GM21515 (cell line): ENCODE data around the gene SCO2.
A peak's percentile ranks its signal among the peaks of the same experiment; 100 is the strongest.

Experiments
- ATAC-seq: cut with Tn5 transposase; IDR thresholded peaks from one replicate; pipeline ENCODE4 v1.9.1; 2021; ENCODE audit not compliant: unreplicated experiment

SCO2 gene

DNA sequence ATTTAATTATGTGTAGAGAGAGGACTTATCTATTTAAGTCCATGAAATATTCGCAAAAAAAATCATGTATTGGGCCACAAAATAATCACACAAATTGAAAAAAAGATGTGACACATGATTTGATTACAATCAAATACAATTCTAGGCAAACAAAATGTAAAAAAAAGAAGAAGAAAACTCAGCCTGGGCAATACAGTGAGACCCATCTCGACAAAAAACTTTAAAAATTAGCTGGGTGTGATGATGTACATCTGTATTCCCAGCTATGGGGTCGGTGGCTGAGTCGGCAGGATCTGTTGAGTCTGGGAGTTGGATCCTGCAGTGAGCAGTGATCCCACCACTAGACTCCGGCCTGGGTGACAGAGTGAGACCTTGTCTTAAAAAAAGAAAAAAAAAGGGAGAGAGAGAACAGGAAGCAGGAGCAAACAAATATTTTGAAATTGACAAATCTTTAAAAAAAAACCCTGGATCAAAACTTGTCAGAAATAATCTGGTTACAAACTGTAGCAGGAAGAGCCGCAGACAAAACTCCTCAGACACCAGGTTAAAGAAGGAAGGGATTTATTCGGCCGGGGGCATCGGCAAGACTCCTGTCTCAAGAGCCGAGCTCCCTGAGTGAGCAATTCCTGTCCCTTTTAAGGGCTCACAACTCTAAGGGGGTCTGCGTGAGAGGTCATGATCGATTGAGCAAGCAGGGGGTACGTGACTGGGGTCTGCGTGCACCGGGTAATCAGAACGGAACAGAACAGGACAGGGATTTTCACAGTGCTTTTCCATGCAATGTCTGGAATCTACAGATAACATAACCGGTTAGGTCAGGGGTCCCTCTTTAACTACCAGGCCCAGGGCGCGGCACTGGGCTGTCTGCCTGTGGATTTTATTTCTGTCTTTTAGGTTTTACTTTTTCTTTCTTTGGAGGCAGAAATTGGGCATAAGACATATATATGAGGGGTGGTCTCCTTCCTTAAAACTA, 7.7 kb upstream of the SCO2 start:
- no peak for ATAC-seq

DNA sequence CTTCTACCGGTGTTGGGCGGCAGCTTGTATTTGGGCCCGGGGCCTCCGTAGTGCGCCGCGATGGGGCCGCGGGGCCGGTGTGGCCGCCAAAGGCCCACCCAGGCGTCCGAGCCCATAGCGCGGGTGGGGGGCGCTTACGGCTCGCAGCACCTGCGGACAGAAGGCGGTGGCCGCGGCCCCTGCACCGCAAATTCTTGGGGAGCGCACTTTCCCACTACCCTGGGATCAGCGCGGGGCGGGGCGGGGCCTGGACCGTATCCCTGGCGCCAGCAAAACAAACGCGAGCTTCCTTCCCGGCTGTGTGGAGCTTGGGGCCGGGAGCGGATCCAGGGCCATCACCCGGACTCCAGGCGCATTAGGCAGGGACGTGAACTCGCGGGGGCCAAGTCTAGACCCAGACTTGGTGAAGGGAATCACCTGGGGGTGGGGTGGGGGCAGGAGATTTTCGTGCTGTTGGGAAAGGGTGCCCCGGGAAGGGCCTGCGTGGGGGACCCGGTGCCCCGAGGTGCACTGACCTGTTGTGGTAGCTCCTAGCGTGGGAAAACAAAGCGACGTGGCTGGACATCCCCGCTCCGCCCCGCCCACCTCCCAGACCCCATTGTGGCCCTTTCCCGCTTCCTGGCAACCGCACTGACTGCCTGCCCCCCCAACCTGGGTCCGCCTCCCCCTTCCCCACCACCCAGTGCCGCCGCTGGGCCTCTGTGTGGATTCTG, 6.7 kb upstream of the SCO2 start:
- no peak for ATAC-seq

DNA sequence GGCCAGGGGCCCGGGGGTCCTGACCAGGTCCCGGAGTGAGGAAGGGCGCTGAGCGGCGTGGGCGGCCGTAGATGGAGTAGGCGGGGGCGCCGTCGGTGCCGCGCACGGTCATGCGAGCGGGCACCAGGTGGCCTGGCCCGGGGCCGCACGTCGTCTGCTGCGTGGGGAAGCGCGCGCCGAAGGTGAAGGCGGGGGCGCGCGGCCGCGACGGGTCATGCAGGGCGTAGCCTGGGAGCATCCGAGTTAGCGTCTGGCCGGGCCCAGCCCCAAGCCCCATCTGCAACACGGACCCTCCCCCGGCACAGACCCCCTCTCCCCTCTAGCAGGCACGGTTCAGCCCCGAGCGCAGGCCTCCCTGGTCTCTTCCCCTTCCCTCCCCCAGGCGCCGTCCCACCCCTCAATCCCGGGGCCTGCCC, 6.2 kb upstream of the SCO2 start:
- no peak for ATAC-seq

DNA sequence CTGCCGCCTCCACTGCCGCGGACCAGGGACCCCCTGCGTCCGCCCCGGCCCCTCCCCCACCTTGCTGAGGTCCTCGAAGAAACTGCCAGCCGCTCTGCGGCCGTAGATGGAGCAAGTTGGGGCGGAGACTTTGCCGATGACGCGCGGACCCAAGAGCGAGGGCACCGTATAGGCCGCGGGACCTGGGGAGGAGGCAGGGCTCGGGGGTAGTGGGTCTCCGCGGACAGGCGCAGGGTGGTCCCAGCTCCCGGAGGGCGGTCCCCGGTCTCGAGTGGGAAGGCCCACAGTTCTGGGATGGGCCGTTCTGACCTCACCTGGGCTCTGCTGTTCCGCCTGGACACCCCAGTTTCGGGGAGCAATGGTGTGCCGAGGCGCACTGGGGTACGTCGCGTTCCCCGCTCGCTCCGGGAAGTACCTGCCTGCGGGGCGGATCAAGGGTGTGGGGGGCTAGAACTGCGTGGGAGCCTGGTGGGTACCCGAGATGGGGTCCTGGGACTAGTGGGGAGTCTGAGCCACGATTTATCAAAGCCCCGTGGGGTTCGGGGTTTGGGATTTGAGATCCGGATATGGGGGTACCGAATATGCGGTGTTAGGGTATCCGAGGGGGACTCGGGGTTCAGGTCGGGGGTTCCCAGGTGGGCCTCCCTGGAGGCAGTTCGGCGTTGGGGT, 5.6 kb upstream of the SCO2 start:
- ATAC-seq = no peak

DNA sequence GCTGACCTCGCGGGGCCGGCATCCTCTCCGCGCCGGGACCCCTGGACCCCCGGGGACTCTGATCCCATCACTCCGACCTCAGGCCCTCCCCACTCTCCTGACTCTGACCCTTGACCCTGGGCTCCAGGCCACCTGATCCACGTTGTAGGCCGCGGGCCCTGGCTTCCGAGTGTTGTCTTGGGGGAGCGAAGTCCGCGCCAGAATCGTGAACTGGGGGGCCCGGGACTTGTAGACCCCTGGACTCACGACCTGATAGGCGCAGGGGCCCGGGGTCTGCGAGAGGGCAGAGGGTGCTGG, 5.1 kb upstream of the SCO2 start:
- no peak for ATAC-seq

DNA sequence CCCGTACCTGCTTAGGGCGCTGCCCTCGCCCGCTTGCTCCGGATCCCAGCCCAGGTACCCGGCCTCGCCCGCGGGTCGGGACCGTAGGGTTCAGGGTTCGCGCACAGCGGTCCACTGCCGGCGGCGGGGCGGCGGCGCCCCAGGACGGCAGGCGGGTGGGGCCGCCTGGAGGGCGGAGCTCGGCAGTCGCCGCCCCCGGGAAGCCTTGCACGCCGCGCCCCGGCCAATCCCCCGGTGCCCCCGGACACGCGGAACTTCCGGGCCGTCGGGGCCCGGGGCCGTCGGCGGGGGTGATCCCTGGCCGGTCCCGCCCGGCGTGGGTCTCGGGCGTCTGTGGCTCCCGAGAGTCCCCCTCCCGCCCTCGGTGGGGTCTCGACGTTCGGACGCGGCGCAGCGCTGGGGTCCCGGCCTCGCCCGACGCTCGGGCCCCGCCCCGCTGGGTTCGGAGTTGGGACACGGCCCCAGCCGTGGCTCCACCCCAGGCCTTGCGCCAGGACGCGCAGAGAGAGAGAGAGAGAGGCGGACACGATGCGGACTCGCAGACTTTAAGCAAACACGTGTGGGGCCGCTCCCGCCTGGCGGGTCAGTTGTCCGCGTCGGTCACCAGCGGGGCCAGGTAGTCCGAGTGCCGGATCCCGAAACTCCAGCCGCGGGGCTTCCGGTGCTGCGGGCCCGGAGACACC, 4.6 kb upstream of the SCO2 start, which contains the start of gene TYMP:
Gene TYMP (minus strand): TSS at position 116 of the 683 bp plus-strand sequence. CDS start 303 bp downstream, outside the sequence.
- peak; percentile 20 for ATAC-seq

DNA sequence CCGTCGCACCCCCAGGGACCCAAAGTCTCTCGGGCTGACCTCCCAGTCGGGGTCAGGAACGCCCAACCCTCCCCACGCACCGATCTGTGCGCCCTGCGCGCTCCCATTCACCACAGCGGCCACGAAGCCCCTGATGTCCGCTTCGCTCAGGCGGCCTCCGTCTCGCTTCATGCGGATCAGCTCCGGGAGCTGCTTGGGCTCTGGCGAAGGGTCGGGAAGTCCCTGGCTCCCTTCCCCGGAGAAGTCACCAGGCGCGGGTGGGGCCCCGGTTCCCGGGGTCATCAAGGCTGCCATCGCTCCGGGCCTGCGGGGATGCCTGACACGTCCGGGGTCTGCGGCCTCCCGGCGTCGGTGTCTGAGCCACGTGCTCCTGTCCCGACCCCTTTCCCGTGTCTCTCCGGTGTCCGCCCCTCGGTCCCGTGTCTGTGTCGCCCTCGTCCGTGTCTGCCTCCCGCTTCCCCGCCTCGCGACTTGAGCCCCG, 4.1 kb upstream of the SCO2 start:
- no peak for ATAC-seq

DNA sequence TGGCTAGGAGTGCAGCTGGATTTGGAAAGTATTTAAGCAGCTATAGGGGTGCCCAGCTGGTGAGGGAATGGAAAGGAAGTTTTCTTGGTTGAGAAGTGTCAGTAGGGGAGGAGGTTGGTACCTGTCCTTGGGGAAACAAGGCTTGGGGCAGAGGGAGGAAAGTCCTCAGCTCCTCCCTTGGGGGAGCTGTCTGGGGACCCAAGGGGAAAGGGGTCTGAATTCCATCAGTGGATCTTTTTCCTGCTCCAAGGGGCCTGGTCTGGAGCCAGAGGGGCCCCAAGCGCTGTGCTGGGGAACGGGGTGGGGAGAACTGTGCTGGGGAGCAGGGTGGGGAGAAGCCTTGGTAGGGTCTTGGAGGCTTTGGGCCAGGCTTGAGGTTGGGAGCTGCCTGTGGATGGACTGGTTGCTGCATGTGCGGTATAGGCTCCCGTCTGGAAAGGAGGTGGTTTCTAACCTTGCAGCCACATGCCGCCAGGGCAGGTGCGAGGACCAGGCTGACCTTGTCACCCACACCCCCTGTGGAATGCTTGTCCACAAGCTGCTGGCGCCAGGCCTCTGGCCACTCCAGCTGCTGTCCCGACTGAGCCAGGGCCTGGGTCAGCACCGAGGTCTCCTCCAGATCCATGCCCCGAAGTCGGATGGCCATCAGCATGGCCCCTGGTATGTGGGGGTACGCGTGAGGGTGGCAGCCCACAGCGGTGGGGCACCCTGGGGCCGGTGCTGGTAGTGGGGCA, 3.5 kb upstream of the SCO2 start:
- ATAC-seq = no peak

DNA sequence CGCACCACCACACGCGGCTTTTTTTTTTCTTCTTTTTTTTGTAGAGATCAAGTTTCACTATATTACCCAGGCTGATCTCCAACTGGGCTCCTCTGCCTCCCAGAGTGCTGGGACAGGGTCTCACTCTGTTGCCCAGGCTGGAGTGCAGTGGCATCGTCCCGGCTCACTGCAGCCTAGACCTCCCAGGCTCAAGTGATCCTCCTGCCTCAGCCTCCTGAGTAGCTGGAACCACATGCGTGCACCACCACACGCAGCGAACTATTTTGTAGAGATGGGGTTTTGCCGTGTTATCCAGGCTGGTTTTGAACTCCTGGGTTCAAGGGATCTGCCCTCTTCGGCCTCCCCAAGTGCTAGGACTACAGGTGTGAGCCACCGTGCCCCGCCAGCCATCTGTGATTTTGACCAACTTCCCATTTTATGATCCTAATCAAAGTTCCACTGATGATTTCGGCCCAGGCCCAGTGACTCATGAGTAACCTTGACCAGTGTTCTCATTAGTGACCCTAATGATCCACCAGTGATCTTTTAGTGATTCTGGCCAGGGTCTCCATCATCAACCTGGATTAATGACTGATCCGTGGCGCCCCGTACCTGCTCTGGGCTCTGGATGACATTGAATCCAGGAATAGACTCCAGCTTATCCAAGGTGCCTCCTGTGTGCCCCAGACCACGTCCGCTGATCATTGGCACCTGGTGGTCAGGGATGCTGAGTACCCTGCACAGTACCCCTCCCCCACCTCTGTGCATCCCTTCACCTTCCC, 2.7 kb upstream of the SCO2 start:
- no peak for ATAC-seq

DNA sequence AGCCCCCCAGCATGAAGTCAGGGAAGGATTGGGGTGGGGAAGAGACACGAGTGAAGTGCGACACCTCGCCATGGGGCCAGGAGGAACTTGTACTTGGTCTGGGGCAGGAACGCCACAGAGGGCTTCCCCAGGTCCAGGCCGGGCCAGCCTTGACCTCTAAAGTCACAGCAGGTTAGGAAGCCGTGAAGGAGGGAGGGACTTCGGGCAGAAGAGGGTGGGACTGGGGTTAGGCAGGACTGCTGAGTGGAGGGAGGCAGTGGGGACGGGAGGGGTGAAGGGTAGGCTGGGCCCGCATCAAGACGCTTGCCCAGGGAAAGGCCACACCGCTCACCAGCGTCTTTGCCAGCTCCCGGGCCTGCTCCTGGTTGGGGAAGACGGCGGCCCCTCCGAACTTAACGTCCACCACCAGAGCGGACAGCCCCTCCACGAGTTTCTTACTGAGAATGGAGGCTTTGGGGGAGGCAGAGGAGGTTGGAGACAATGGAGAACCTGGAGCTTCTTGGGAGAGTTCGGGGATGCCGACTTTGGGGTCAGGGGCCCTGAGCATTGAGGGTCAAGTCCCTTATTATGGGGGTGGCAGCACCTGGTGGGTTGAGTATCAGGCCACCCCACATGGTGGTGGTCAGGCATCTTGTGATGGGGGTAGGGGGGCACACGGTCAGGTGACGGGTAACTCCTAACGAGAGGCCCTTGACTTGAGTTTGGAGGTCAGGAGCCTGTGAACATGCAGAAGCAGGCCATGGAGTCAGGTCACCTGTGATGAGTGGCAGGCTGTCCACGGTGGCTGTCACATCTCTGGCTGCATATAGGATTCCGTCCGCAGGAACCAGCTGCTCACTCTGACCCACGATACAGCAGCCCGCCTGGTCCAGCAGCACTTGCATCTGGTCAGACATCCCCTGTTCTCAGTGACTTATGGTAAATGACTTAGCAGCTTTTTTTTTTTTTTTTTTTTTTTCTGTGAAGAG, 1.7 kb upstream of the SCO2 start:
- no peak for ATAC-seq

DNA sequence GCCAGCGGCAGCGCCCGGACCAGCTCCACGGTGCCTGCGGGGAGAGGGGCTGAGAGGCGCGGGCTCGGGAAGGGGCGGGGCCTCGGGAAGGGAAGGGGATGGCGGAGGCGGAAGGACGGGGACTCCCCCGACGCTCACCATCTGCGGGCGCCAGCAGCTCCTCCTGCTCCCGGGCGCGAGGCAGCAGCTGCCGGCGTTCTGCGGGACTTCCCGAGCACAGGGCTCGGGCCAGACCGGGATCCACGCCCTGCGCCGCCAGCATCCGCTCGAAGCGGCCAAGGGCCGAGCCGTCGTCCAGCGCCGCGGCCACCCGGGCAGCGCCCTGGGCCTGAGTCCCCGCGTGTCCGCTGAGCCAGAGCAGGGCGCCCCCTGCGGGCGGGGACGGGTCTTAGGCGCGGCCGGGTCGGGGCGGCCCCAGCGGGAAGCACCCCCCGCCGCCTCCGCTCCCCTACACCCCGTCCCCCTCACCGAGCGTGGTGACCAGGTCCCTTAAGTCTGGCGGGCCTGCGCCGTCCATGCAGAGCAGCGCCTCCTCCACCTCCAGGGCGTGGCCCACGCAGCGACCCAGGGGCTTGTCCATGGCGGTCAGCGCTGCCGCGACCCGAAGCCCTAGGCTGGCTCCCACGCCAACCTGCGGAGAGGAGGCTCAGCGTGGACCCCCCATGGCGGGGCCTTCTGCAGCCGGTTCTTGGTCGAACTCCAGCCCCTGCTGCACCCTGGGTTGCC, 873 bp upstream of the SCO2 start:
- ATAC-seq = peak; percentile 24

DNA sequence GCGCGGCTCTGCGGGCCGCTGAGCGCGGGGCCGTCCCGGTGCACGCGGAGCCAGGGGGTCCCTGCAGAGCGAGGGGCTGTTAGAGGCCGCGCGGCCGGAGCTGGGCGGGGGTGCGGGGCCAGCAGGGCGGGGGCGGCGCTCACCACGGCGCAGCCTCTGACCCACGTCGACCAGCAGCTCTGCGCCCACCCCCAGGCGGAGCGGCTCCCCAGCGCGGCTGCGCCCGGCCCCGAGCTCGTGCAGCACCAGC, 385 bp upstream of the SCO2 start:
- peak; percentile 19 for ATAC-seq

DNA sequence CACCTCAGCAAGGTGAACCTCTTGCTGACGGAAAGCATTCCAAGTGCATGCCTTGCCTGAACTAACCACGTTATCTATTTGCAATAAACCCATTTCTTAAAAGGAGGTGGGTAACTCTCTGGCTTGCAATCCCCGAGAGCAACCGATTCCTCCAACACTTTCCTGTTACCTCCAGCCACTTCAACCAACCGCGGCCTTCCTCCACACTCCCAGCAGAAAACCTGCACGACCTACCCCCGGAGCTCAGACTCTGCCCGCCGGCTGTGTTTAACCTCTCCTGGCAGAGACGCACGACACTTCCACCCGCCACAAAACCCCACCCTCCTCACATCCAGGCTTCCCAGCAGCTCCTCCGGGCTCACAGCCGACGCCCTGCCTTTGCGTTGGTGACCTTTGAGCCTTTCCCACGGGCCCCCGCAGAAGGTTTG, 708 bp downstream of the SCO2 start:
- ATAC-seq = no peak

DNA sequence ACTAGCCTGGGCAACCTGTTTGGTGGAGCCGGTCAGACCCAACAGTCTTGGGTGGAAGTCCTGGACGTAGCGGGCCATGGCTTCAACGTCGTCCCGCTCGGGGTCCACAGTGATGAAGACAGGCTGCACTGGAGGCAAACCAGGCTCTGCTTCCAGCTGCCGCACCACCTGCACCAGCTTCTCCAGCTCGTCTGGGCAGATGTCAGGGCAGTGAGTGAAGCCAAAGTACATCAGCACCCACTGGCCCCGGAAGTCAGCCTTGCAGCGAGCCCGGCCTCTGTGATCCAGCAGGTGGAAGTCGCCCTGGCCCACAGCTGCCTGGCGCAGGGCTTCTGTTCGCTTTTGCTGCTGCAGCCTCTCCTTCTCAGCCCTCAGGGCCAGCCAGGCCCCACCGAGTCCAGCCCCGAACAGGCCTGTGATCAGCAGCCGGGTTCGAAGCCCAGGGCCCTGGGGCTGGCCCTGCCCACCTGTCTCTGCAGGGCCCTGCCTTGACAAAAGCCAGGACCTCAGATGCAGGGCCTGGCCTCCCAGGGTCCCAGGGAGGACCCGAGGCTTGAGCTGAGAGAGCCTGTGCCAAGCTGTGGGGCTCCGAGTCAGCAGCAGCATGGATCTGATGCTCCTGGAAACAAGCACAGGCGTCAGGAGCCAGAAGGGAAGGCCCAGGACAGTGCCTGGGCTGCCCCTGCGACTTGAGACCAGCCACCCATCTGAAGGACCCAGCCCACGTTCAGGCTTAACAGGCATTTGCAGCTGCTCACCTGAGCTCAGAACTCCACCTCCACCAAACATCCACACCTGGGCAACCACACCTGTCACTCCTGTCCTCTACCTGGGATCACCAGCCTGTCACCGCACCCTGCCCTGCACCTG, 1.4 kb downstream of the SCO2 start:
- ATAC-seq = no peak

DNA sequence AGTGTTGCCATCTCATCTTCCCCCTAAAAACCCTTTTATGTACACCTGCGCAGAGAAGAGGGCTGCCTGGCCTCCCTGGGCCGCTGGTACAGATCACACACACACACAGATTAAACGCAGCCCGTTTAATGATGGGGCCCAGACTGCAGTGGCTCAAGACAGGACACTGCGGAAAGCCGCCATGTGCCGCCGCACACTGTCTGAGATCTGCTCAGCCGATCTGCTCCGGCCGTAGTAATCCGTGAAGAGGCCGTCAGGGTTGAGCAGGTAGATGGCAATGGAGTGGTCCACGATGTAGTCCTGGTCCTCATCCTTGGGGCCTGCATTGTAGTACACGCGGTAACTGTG, 2.0 kb downstream of the SCO2 start:
- ATAC-seq = no peak

DNA sequence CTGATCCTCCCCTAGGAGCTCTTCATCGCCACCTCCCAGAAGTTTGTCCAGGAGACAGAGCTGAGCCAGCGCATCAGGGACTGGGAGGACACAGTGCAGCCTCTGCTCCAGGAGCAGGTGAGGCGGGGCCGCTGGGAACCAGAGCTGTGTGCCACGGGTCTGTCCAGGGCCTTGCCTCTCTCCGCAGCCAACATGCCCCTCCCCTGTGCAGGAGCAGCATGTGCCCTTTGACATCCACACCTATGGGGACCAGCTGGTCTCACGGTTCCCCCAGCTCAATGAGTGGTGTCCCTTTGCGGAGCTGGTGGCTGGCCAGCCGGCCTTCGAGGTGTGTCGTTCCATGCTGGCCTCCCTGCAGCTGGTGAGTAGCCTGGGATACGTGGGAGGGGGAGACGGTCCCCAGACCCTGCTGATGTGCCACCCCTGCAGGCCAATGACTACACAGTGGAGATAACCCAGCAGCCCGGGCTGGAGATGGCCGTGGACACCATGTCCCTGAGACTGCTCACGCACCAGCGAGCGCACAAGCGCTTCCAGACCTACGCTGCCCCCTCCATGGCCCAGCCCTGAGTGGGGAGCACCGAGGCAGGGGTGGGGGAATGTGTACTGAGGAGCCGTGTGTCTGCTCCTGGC, 2.5 kb downstream of the SCO2 start:
- no peak for ATAC-seq
